B cell (primary cell): Measurements from ENCODE around the gene AADAT. TPM values are rescaled to one million over a fixed set of nuclear protein-coding genes. Genes with fewer than 3 reads are reported as not detected.

Source experiments
- ATAC-seq: fragments of 200-7000 bp; cut with Tn5 transposase; one replicate; pipeline ENCODE4 v1.10.0; 2021; ENCODE audit warnings: low read depth, mild to moderate bottlenecking, moderate number of reproducible peaks, moderate library complexity
- CTCF ChIA-PET: fragments of 350-600 bp; sonication (Branson Sonifier 250); formaldehyde crosslinking; loops from one replicate; lab custom pipeline; 2021; ENCODE audit warnings: antibody characterized with exemption, inconsistent platforms; lab: Charles Lee
- POLR2A ChIA-PET: fragments of 350-600 bp; sonication (Branson Sonifier 250); formaldehyde crosslinking; loops from one replicate; lab custom pipeline; 2021; ENCODE audit warnings: antibody characterized with exemption; lab: Charles Lee
- DNase-seq: peaks from one replicate; pipeline ENCODE4 v3.0.0; 2013
- H2AFZ ChIP-seq: 2 replicates; pipeline ENCODE4 v1.6.1; 2012; ENCODE audit warnings: mild to moderate bottlenecking, low read depth, low read length; ENCODE audit not compliant: insufficient read depth, poor library complexity, severe bottlenecking
- H3K27ac ChIP-seq, 2 donors: 1 replicate in 1 of 2; 2 replicates in 1 of 2; pipeline ENCODE4 v1.5.1; 2012 to 2013; ENCODE audit warnings: low read length in 2 of 2, mild to moderate bottlenecking in 2 of 2, moderate library complexity in 1 of 2
- H3K27me3 ChIP-seq, 4 experiments: fragments of 200-600 bp in 1 of 4; sonication (generic) in 1 of 4; replicated peaks in 1 of 4; 1 replicate in 2 of 4; 2 replicates in 2 of 4; pipeline versions ENCODE4 v1.6.1 to v1.7.0; 2013 to 2016; ENCODE audit warnings: low read length in 3 of 4, mild to moderate bottlenecking in 2 of 4, mixed read lengths in 1 of 4, moderate library complexity in 1 of 4; ENCODE audit not compliant: insufficient read depth in 4 of 4, control insufficient read depth in 3 of 4; ENCODE audit errors: control extremely low read depth in 1 of 4
- H3K36me3 ChIP-seq, 2 experiments: replicated peaks in 1 of 2; 1 replicate in 1 of 2; 2 replicates in 1 of 2; pipeline versions ENCODE4 v1.6.1 to v1.7.1; 2013; ENCODE audit warnings: low read length in 1 of 2; ENCODE audit not compliant: insufficient read depth in 2 of 2, control insufficient read depth in 1 of 2; ENCODE audit errors: control extremely low read depth in 1 of 2, extremely low read depth in 1 of 2
- H3K4me1 ChIP-seq, 2 donors: fragments of 200-600 bp in 1 of 2; sonication (generic) in 1 of 2; 1 replicate in 1 of 2; 2 replicates in 1 of 2; pipeline versions ENCODE4 v1.5.1 to v1.6.1; 2013 to 2017; ENCODE audit warnings: low read length in 2 of 2; ENCODE audit not compliant: control insufficient read depth in 2 of 2, insufficient read depth in 2 of 2
- H3K4me2 ChIP-seq: replicated peaks from 2 replicates; pipeline ENCODE3; 2012; ENCODE audit warnings: mild to moderate bottlenecking, low read depth, low read length; ENCODE audit not compliant: poor library complexity, severe bottlenecking
- H3K4me3 ChIP-seq, 5 experiments: fragments of 200-600 bp in 1 of 5; sonication (generic) in 1 of 5; 1 replicate in 3 of 5; 2 replicates in 2 of 5; pipeline versions ENCODE4 v1.5.1 to v1.7.0; 2011 to 2016; ENCODE audit warnings: low read length in 4 of 5, mild to moderate bottlenecking in 4 of 5, low read depth in 2 of 5, control low read depth in 1 of 5, moderate library complexity in 1 of 5; ENCODE audit not compliant: insufficient read depth in 1 of 5; ENCODE audit errors: control extremely low read depth in 1 of 5, extremely low read depth in 1 of 5
- H3K79me2 ChIP-seq: fragments of 200-600 bp; sonication (generic); one replicate; pipeline ENCODE4 v1.6.0; 2016; ENCODE audit warnings: low read length; ENCODE audit not compliant: control insufficient read depth, insufficient read depth
- H3K9ac ChIP-seq: fragments of 200-600 bp; sonication (generic); 2 replicates; pipeline ENCODE4 v1.6.1; 2017; ENCODE audit warnings: mild to moderate bottlenecking, low read length, moderate library complexity
- H3K9me3 ChIP-seq, 3 donors: one replicate each; pipeline versions ENCODE4 v1.6.1 to v1.7.1; 2013; ENCODE audit warnings: low read length in 2 of 3; ENCODE audit not compliant: control insufficient read depth in 2 of 3, insufficient read depth in 1 of 3; ENCODE audit errors: control extremely low read depth in 1 of 3
- H4K20me1 ChIP-seq: 2 replicates; pipeline ENCODE4 v1.6.0; 2012; ENCODE audit warnings: mild to moderate bottlenecking, low read length; ENCODE audit not compliant: insufficient read depth, control insufficient read depth, poor library complexity, severe bottlenecking
- H3K27ac Mint-ChIP-seq: one replicate; pipeline ENCODE4 v1.8.0; 2021; ENCODE audit warnings: mixed read lengths
- H3K27me3 Mint-ChIP-seq: one replicate; pipeline ENCODE4 v1.8.0; 2021; ENCODE audit warnings: mixed read lengths
- H3K4me1 Mint-ChIP-seq: one replicate; pipeline ENCODE4 v1.8.0; 2021; ENCODE audit warnings: mixed read lengths
- H3K4me3 Mint-ChIP-seq: one replicate; pipeline ENCODE4 v1.8.0; 2021; ENCODE audit warnings: mixed read lengths
- H3K9me3 Mint-ChIP-seq: one replicate; pipeline ENCODE4 v1.8.0; 2022; ENCODE audit warnings: mixed read lengths; ENCODE audit not compliant: insufficient read depth
- CTCF ChIP-seq: fragments of 200-600 bp; IDR thresholded peaks from one replicate; pipeline ENCODE4 v1.8.0; 2022; ENCODE audit warnings: antibody characterized with exemption, mild to moderate bottlenecking
- EZH2 ChIP-seq: IDR thresholded peaks from 2 replicates; pipeline ENCODE4 v1.6.1; 2012; ENCODE audit warnings: borderline replicate concordance, low read depth, mild to moderate bottlenecking, moderate library complexity, low read length; ENCODE audit not compliant: insufficient read depth, poor library complexity, severe bottlenecking
- WGBS: methylation state at CpG from one replicate; pipeline ENCODE4 v1.1.5; 2013; ENCODE audit warnings: missing lambda C conversion rate; ENCODE audit not compliant: insufficient coverage; 5-methylcytosine and 5-hydroxymethylcytosine counted together
- intact Hi-C: fragments of 100-400 bp; cut with micrococcal nuclease; formaldehyde crosslinking; loops from one replicate; pipeline ENCODE4 v1.10.0; 2022
- polyA plus RNA-seq: library from polyadenylated mRNA; depleted of rRNA; stranded (reverse); fragments of >200 nt; gene quantifications from 2 replicates; pipeline ENCODE4 v1.2.3, GENCODE V29; 2012
- total RNA-seq, 2 donors: library from RNA; stranded (reverse); fragments of 120-200 nt in 1 of 2; gene quantifications; 1 replicate in 1 of 2; 2 replicates in 1 of 2; pipeline versions ENCODE4 v1.2.3 to v1.2.4, GENCODE V29; 2013 to 2022

The AADAT gene
- total and polyA plus RNA-seq, 2 donors (not counting 1 experiment from before 2014, with no cell fraction given): not detected

- DNase-seq: no peak
- H3K27ac Mint-ChIP-seq: no peak overlapping the region
- H3K27me3 ChIP-seq: no peaks in the 10 kb centered on the region
These were observed 18.6 kb downstream of the AADAT start for GRCh38 chr4:170071196-170071595.

More at GRCh38 chr4:170071196-170071595, 18.6 kb downstream of the AADAT start:
- H3K27me3 Mint-ChIP-seq: no peaks in the 10 kb centered on the region
- no peaks in the 10 kb centered on the region for H3K4me1 Mint-ChIP-seq
- Histone ChIP-seq H4K20me1 (no peaks in the 10 kb centered on the region), H3K79me2 (no peaks in the 10 kb centered on the region), H3K9ac (no peak overlapping the region), H3K4me2 (no peak overlapping the region), H3K36me3 (no peaks in the 10 kb centered on the region), H3K4me1 (no peaks in the 10 kb centered on the region), H2AFZ (no peak overlapping the region), H3K4me3 (no peak overlapping the region), H3K27ac (no peak overlapping the region), H3K9me3 (no peaks in the 10 kb centered on the region)
- CTCF ChIA-PET: no interaction called here
- no peak for ATAC-seq
- intact Hi-C loops: no loop called here
- no peak for TF ChIP-seq CTCF
- no peak for TF ChIP-seq EZH2
- no peak overlapping the region for H3K4me3 Mint-ChIP-seq
- POLR2A ChIA-PET: no interaction called here
- no peaks in the 10 kb centered on the region for H3K9me3 Mint-ChIP-seq
- WGBS: 97% methylated on average over 6 of the region's 6 CpGs
